Neural cell (in vitro differentiated cells): ENCODE measurements around the gene IL6R.

Experiments used
- CTCF ChIP-seq: fragments of 450-650 bp; IDR thresholded peaks from 2 replicates; pipeline ENCODE4 v1.5.1; 2014; ENCODE audit warnings: antibody characterized with exemption, mild to moderate bottlenecking, moderate library complexity; ENCODE audit not compliant: poor library complexity, severe bottlenecking
- EP300 ChIP-seq: fragments of 450-650 bp; conservative IDR thresholded peaks from 2 replicates; pipeline ENCODE4 v1.6.1; 2014; ENCODE audit warnings: antibody characterized with exemption, mild to moderate bottlenecking, moderate library complexity; ENCODE audit not compliant: poor library complexity, severe bottlenecking
- EZH2 ChIP-seq: fragments of 200-600, 300-800 bp; shearing (Covaris generic), sonication (generic); IDR thresholded peaks from 2 replicates; pipeline ENCODE4 v1.6.1; 2014; ENCODE audit warnings: antibody characterized with exemption, low read length, borderline replicate concordance, mild to moderate bottlenecking; ENCODE audit not compliant: insufficient read depth, poor library complexity, severe bottlenecking
- MXI1 ChIP-seq: fragments of 450-650 bp; conservative IDR thresholded peaks from 2 replicates; pipeline ENCODE4 v1.6.1; 2014; ENCODE audit warnings: antibody characterized with exemption, mild to moderate bottlenecking; ENCODE audit not compliant: poor library complexity, severe bottlenecking
- POLR2AphosphoS5 ChIP-seq: IDR thresholded peaks from 2 replicates; pipeline ENCODE4 v1.6.1; 2012
- RAD21 ChIP-seq: fragments of 450-650 bp; conservative IDR thresholded peaks from 2 replicates; pipeline ENCODE4 v1.6.1; 2014; ENCODE audit warnings: antibody characterized with exemption, mild to moderate bottlenecking, moderate library complexity
- REST ChIP-seq: IDR thresholded peaks from 2 replicates; pipeline ENCODE4 v1.6.1; 2012; ENCODE audit warnings: borderline replicate concordance
- SMC3 ChIP-seq: fragments of 450-650 bp; conservative IDR thresholded peaks from 2 replicates; pipeline ENCODE4 v1.6.1; 2014; ENCODE audit warnings: antibody characterized with exemption, mild to moderate bottlenecking, moderate library complexity; ENCODE audit not compliant: poor library complexity
- TAF1 ChIP-seq: IDR thresholded peaks from 2 replicates; pipeline ENCODE4 v1.6.1; 2012; ENCODE audit warnings: low read depth

DNA sequence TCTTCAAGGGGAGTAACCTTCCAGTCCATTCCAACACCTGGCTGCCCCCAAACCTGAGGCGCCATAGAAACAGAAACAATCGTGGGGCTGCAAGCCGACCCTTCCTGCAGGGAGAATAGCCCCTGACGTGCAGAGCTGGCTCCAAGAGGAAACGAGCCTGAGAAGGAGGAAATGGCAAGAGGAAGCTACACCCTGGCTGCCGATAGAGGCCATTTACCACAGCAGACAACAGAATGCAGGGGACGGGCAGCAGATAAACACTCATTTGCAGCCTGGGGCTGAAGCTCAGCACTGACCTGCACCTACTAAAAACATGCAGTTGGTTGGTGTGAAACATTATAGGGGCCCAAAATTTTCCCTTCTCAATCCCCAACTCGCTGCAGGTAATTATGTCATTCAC lies 88.1 kb downstream of the IL6R start:
- no peak for TF ChIP-seq CTCF
- TF ChIP-seq POLR2AphosphoS5 = no peak
- no peak for TF ChIP-seq EP300
- TF ChIP-seq EZH2 = no peak
- TF ChIP-seq TAF1 = no peak
- TF ChIP-seq SMC3 = no peak
- TF ChIP-seq RAD21 = no peak
- TF ChIP-seq REST = no peak
- TF ChIP-seq MXI1 = no peak
